Testis (tissue), 2 donors: Measurements from ENCODE around the gene ADAM11.

Experiments used
- CTCF ChIP-seq, 3 experiments: fragments of 450-650 bp in 2 of 3; fragments of 200-600 bp in 1 of 3; sonication (generic) in 1 of 3; IDR thresholded peaks; one replicate each; pipeline ENCODE4 v1.5.1; 2016 to 2019; ENCODE audit warnings: antibody characterized with exemption in 3 of 3, mild to moderate bottlenecking in 2 of 3, moderate library complexity in 1 of 3
- POLR2A ChIP-seq: fragments of 450-650 bp; IDR thresholded peaks from one replicate; pipeline ENCODE4 v1.6.1; 2017; ENCODE audit warnings: antibody characterized with exemption, mild to moderate bottlenecking, moderate library complexity

GRCh38 chr17:44773140-44773539, 14.4 kb downstream of the ADAM11 start:
- TF ChIP-seq CTCF (IDR thresholded peaks at IDR 0.05), result no peak
- no peak for TF ChIP-seq POLR2A
